H1 (cell line): Measurements from ENCODE around the gene HIVEP3. TPM values are rescaled to one million over a fixed set of nuclear protein-coding genes. Genes with fewer than 3 reads are reported as not detected.

ENCODE experiments used
- CTCF ChIA-PET: fragments of 300-600 bp; sonication (Branson Sonifier 250); formaldehyde crosslinking; loops from one replicate; lab custom pipeline; 2021; ENCODE audit not compliant: partially characterized antibody; lab: Charles Lee
- POLR2A ChIA-PET: fragments of 300-600 bp; sonication (Branson Sonifier 250); formaldehyde crosslinking; loops from one replicate; lab custom pipeline; 2021; ENCODE audit warnings: inconsistent platforms; ENCODE audit not compliant: partially characterized antibody; lab: Charles Lee
- DNase-seq, 2 experiments: peaks; one replicate each; pipeline versions ENCODE4 v3.0.0 to v3.0.0-alpha.2; 2010 to 2022; ENCODE audit warnings: low spot score in 2 of 2, low read depth in 1 of 2, mixed read lengths in 1 of 2
- FAIRE-seq: peaks from 2 replicates; lab custom pipeline; 2011; peaks lifted over from hg19 to GRCh38; lab: Jason Lieb, UNC
- H2AFZ ChIP-seq: 2 replicates; pipeline ENCODE4 v1.8.1; 2012; ENCODE audit warnings: low read length, inconsistent platforms
- H2AK5ac ChIP-seq: 2 replicates; pipeline ENCODE4 v1.6.1; 2013; ENCODE audit warnings: low read depth, low read length
- H2BK120ac ChIP-seq: replicated peaks from 2 replicates; pipeline ENCODE3; 2013; ENCODE audit warnings: low read depth, low read length, inconsistent platforms
- H2BK12ac ChIP-seq: 2 replicates; pipeline ENCODE4 v1.6.1; 2013; ENCODE audit warnings: low read depth, low read length
- H2BK15ac ChIP-seq: 2 replicates; pipeline ENCODE4 v1.6.1; 2013; ENCODE audit warnings: low read length
- H2BK20ac ChIP-seq: 2 replicates; pipeline ENCODE4 v1.6.1; 2013; ENCODE audit warnings: low read length
- H2BK5ac ChIP-seq: 2 replicates; pipeline ENCODE4 v1.6.1; 2013; ENCODE audit warnings: low read depth, low read length
- H3K14ac ChIP-seq: 2 replicates; pipeline ENCODE4 v1.6.1; 2013; ENCODE audit warnings: inconsistent platforms; ENCODE audit not compliant: insufficient read length
- H3K18ac ChIP-seq: 2 replicates; pipeline ENCODE4 v1.6.1; 2013; ENCODE audit warnings: low read length; ENCODE audit errors: extremely low read depth
- H3K23ac ChIP-seq: 2 replicates; pipeline ENCODE4 v1.6.1; 2013; ENCODE audit warnings: inconsistent platforms; ENCODE audit not compliant: insufficient read length
- H3K23me2 ChIP-seq: 2 replicates; pipeline ENCODE4 v1.6.1; 2013; ENCODE audit warnings: low read depth, low read length
- H3K27ac ChIP-seq: 2 replicates; pipeline ENCODE4 v1.6.1; 2011; ENCODE audit warnings: low read depth, low read length, inconsistent platforms
- H3K27me3 ChIP-seq, 4 experiments: replicated peaks in 1 of 4; 1 replicate in 1 of 4; 2 replicates in 3 of 4; pipeline versions ENCODE4 v1.6.1 to v1.8.1; 2011 to 2013; ENCODE audit warnings: low read length in 3 of 4, mild to moderate bottlenecking in 3 of 4, inconsistent platforms in 2 of 4, mixed read lengths in 2 of 4, moderate library complexity in 1 of 4; ENCODE audit not compliant: control insufficient read depth in 3 of 4, insufficient read depth in 3 of 4; ENCODE audit errors: extremely low read depth in 1 of 4
- H3K36me3 ChIP-seq, 4 experiments: 2 replicates each; pipeline versions ENCODE4 v1.6.1 to v1.8.1; 2011 to 2013; ENCODE audit warnings: mild to moderate bottlenecking in 4 of 4, low read length in 3 of 4, moderate library complexity in 2 of 4, control low read depth in 1 of 4, inconsistent platforms in 1 of 4; ENCODE audit not compliant: insufficient read depth in 4 of 4, control insufficient read depth in 2 of 4
- H3K4ac ChIP-seq: replicated peaks from 2 replicates; pipeline ENCODE3; 2013; ENCODE audit warnings: low read length, low read depth, mixed read lengths, inconsistent platforms; ENCODE audit not compliant: insufficient read length
- H3K4me1 ChIP-seq, 4 experiments: replicated peaks in 1 of 4; 1 replicate in 1 of 4; 2 replicates in 3 of 4; pipeline versions ENCODE4 v1.6.1 to v1.8.1; 2011 to 2013; ENCODE audit warnings: low read length in 3 of 4, inconsistent platforms in 2 of 4, mixed read lengths in 1 of 4; ENCODE audit not compliant: insufficient read depth in 4 of 4, control insufficient read depth in 3 of 4
- H3K4me2 ChIP-seq, 2 experiments: 2 replicates each; pipeline versions ENCODE4 v1.6.1 to v1.8.1; 2011 to 2013; ENCODE audit warnings: low read depth in 2 of 2, low read length in 2 of 2, control low read depth in 1 of 2, inconsistent platforms in 1 of 2, mild to moderate bottlenecking in 1 of 2; ENCODE audit not compliant: insufficient read depth in 1 of 2
- H3K4me3 ChIP-seq, 4 experiments: fragments of 200-600, 300-600 bp in 1 of 4; sonication (generic), shearing (Covaris generic), sonication (Bioruptor Twin) in 1 of 4; 2 replicates each; pipeline versions ENCODE4 v1.5.1 to v1.8.1; 2011 to 2016; ENCODE audit warnings: low read length in 4 of 4, low read depth in 3 of 4, control low read depth in 2 of 4, inconsistent platforms in 2 of 4, mild to moderate bottlenecking in 2 of 4, mixed read lengths in 1 of 4, moderate library complexity in 1 of 4; ENCODE audit not compliant: insufficient read depth in 2 of 4; ENCODE audit errors: extremely low read depth in 1 of 4
- H3K56ac ChIP-seq: replicated peaks from 2 replicates; pipeline ENCODE3; 2013; ENCODE audit warnings: low read depth, mild to moderate bottlenecking, mixed read lengths, low read length, inconsistent platforms; ENCODE audit not compliant: insufficient read length
- H3K79me1 ChIP-seq: 2 replicates; pipeline ENCODE4 v1.6.1; 2013; ENCODE audit warnings: low read depth, low read length, control low read depth
- H3K79me2 ChIP-seq, 2 experiments: 2 replicates each; pipeline versions ENCODE4 v1.6.1 to v1.8.1; 2012 to 2013; ENCODE audit warnings: low read length in 2 of 2, mild to moderate bottlenecking in 2 of 2, inconsistent platforms in 1 of 2; ENCODE audit not compliant: insufficient read depth in 2 of 2, control insufficient read depth in 1 of 2
- H3K9ac ChIP-seq, 4 experiments: replicated peaks in 1 of 4; 1 replicate in 1 of 4; 2 replicates in 3 of 4; pipeline versions ENCODE4 v1.6.1 to v1.8.1; 2011 to 2013; ENCODE audit warnings: low read depth in 3 of 4, low read length in 3 of 4, control low read depth in 2 of 4, mild to moderate bottlenecking in 2 of 4, moderate library complexity in 2 of 4, inconsistent platforms in 1 of 4; ENCODE audit errors: extremely low read depth in 1 of 4
- H3K9me3 ChIP-seq, 2 experiments: 2 replicates each; pipeline versions ENCODE4 v1.6.1 to v1.8.1; 2012 to 2013; ENCODE audit warnings: mild to moderate bottlenecking in 2 of 2, moderate library complexity in 2 of 2, control low read depth in 1 of 2, inconsistent platforms in 1 of 2, low read depth in 1 of 2, low read length in 1 of 2, mixed read lengths in 1 of 2; ENCODE audit not compliant: insufficient read depth in 2 of 2
- H4K20me1 ChIP-seq, 2 experiments: replicated peaks in 1 of 2; 2 replicates each; pipeline versions ENCODE3 to v1.8.1; 2011 to 2013; ENCODE audit warnings: inconsistent platforms in 2 of 2, low read length in 2 of 2, mild to moderate bottlenecking in 1 of 2; ENCODE audit not compliant: insufficient read depth in 2 of 2, control insufficient read depth in 1 of 2
- H4K5ac ChIP-seq: 2 replicates; pipeline ENCODE4 v1.6.1; 2013; ENCODE audit warnings: low read length, low read depth, mixed read lengths, inconsistent platforms; ENCODE audit not compliant: insufficient read length
- H4K8ac ChIP-seq: 2 replicates; pipeline ENCODE4 v1.8.0; 2013; ENCODE audit warnings: mild to moderate bottlenecking, moderate library complexity, low read length, inconsistent platforms; ENCODE audit not compliant: insufficient read depth; ENCODE audit errors: extremely low read depth
- H4K91ac ChIP-seq: replicated peaks from 2 replicates; pipeline ENCODE3; 2013; ENCODE audit warnings: low read length, mixed read lengths, inconsistent platforms; ENCODE audit not compliant: insufficient read length
- ATF2 ChIP-seq: IDR thresholded peaks from 2 replicates; pipeline ENCODE4 v1.6.1; 2012; ENCODE audit warnings: low read length, inconsistent platforms
- BCL11A ChIP-seq, 2 experiments: IDR thresholded peaks; one replicate each; pipeline ENCODE4 v1.6.1; 2011; ENCODE audit warnings: low read depth in 2 of 2, low read length in 2 of 2, mild to moderate bottlenecking in 2 of 2
- BRCA1 ChIP-seq: IDR thresholded peaks from 2 replicates; pipeline ENCODE4 v1.6.1; 2012; ENCODE audit warnings: low read depth, low read length, improper control_type of control experiment
- CHD1 ChIP-seq: IDR thresholded peaks from 2 replicates; pipeline ENCODE4 v1.6.1; 2012; ENCODE audit warnings: low read depth, low read length, improper control_type of control experiment
- HDAC6 ChIP-seq: IDR thresholded peaks from one replicate; pipeline ENCODE4 v1.7.1; 2012; ENCODE audit warnings: low read depth, mild to moderate bottlenecking, inconsistent platforms, low read length, moderate library complexity
- JUN ChIP-seq: IDR thresholded peaks from 2 replicates; pipeline ENCODE4 v1.6.1; 2011; ENCODE audit warnings: low read depth, mild to moderate bottlenecking, improper control_type of control experiment, low read length
- MAFK ChIP-seq: IDR thresholded peaks from 2 replicates; pipeline ENCODE4 v1.6.1; 2012; ENCODE audit warnings: low read depth, mild to moderate bottlenecking, improper control_type of control experiment, low read length
- POLR2AphosphoS5 ChIP-seq: IDR thresholded peaks from 2 replicates; pipeline ENCODE4 v1.6.1; 2011; ENCODE audit warnings: low read depth, low read length
- POU5F1 ChIP-seq: IDR thresholded peaks from 2 replicates; pipeline ENCODE4 v1.6.1; 2011; ENCODE audit warnings: low read depth, mild to moderate bottlenecking, low read length, moderate library complexity
- RBBP5 ChIP-seq: IDR thresholded peaks from 2 replicates; pipeline ENCODE4 v1.7.1; 2012; ENCODE audit warnings: low read depth, mild to moderate bottlenecking, inconsistent platforms, low read length, moderate library complexity, borderline replicate concordance
- SP2 ChIP-seq: IDR thresholded peaks from 2 replicates; pipeline ENCODE4 v1.6.1; 2012; ENCODE audit warnings: mild to moderate bottlenecking, low read length, inconsistent platforms
- SUZ12 ChIP-seq: fragments of 200-600 bp; sonication (generic); IDR thresholded peaks from 2 replicates; pipeline ENCODE4 v1.6.1; 2012; ENCODE audit warnings: mild to moderate bottlenecking, inconsistent platforms, low read length, moderate library complexity, mixed read lengths
- TBP ChIP-seq: IDR thresholded peaks from 2 replicates; pipeline ENCODE4 v1.6.1; 2011; ENCODE audit warnings: low read depth, low read length, improper control_type of control experiment
- WGBS, 2 experiments: shearing (Covaris generic) in 1 of 2; methylation state at CpG; one replicate each; pipeline versions ENCODE4 v1.1.6 to v1.1.7; 2013 to 2015; ENCODE audit warnings: low lambda C conversion rate in 2 of 2, mixed read lengths in 2 of 2, inconsistent platforms in 1 of 2, low coverage in 1 of 2, missing lambda C conversion rate in 1 of 2; ENCODE audit not compliant: insufficient replicate concordance in 2 of 2, insufficient coverage in 1 of 2, insufficient read length in 1 of 2; ENCODE audit errors: extremely low coverage in 1 of 2, missing lambda C conversion rate in 1 of 2; 5-methylcytosine and 5-hydroxymethylcytosine counted together
- polyA plus RNA-seq, 7 experiments: library from polyadenylated mRNA; depleted of rRNA in 3 of 7; stranded (reverse) in 5 of 7; unstranded in 2 of 7; fragments of >200 nt in 5 of 7; fragments of 200-250 nt in 2 of 7; gene quantifications; 1 replicate in 5 of 7; 2 replicates in 1 of 7; 4 replicates in 1 of 7; pipeline versions ENCODE4 v1.2.1 to v1.2.3, GENCODE V29; 2011 to 2013; ENCODE audit warnings: missing spikeins in 2 of 7, mixed read lengths in 2 of 7
- total RNA-seq: library from RNA; stranded (reverse); fragmentation: NEBNext Ultra II Directional; extraction: Animal tissue kit (Norgen Biotek cat#: 25700); gene quantifications from 2 replicates; pipeline ENCODE4 v1.2.1, GENCODE V29; 2021

The HIVEP3 gene
- total and polyA plus RNA-seq, 2 of the 8 experiments (the other 6 are each of a cell fraction or from before 2014, with no cell fraction given): 0.24 to 0.69 TPM

- Histone ChIP-seq H3K27ac (no peak overlapping the region), H3K4me3 (no peak overlapping the region), H3K9ac (no peak overlapping the region), H3K4ac (no peak overlapping the region), H3K56ac (no peak overlapping the region), H2BK20ac (no peak overlapping the region), H2AFZ (no peak overlapping the region), H2BK15ac (peak overlapping the region; percentile 38; the same call in 1 of the 2 replicates), H4K5ac (no peak overlapping the region), H3K27me3 (no peaks in the 10 kb centered on the region), H3K79me1 (no peaks in the 10 kb centered on the region), H3K18ac (no peak overlapping the region), H3K4me1 (0 out of 7 replicates have a peak, but pooled peaks cover 0 to under 1% (median 0%) of the 10 kb centered on the region in 4 experiments), H4K8ac (peak overlapping the region; percentile 59; the same call in 1 of the 2 replicates), H2BK5ac (0 out of 2 replicates have a peak overlapping the region, but pooled peaks have one; percentile 8), H3K9me3 (no peaks in the 10 kb centered on the region), H3K4me2 (no peak overlapping the region), H2BK120ac (no peak overlapping the region), H2BK12ac (no peak overlapping the region), H4K91ac (no peak overlapping the region), H4K20me1 (no peaks in the 10 kb centered on the region), H3K79me2 (no peaks in the 10 kb centered on the region), H3K23ac (no peak overlapping the region), H3K23me2 (no peaks in the 10 kb centered on the region), H2AK5ac (no peak overlapping the region), H3K14ac (no peak overlapping the region), H3K36me3 (no peaks in the 10 kb centered on the region; a peak in 1 of 8 replicates)
- TF ChIP-seq RBBP5: no peak
- no peak for TF ChIP-seq BCL11A (IDR thresholded peaks at IDR 0.05; ENCODE audit: low read depth in 2 of 2, low read length in 2 of 2)
- no peak for TF ChIP-seq HDAC6
- no peak for TF ChIP-seq MAFK
- TF ChIP-seq TBP: no peak
- no peak for TF ChIP-seq ATF2
- TF ChIP-seq POLR2AphosphoS5: no peak
- TF ChIP-seq SUZ12: no peak
- no peak for TF ChIP-seq BRCA1
- TF ChIP-seq SP2: no peak
- TF ChIP-seq POU5F1: no peak
- no peak for TF ChIP-seq CHD1
- no peak for TF ChIP-seq JUN
- ChIA-PET POLR2A (no interaction called here), CTCF (interaction anchor here (0.8 to 2.3 kb wide), 6 partner anchors 10 to 47 kb away, joined by 3 to 6 read pairs (median 5); no protein-coding TSS in a partner anchor)
- WGBS, 2 experiments: 73% methylated on average over 5 of the region's 5 CpGs; no CpG with 5 or more reads in 1 of the 2 experiments
- no peak for DNase-seq
- FAIRE-seq: no peak
These were observed 449.0 kb downstream of the HIVEP3 start for GRCh38 chr1:41469706-41470105.
